Suprapubic skin (tissue), 4 donors: ENCODE data around the gene ZFP36L1.

ENCODE experiments used
- EP300 ChIP-seq: sonication (generic); formaldehyde crosslinking; IDR thresholded peaks from one replicate; pipeline ENCODE4 v1.6.1; 2017; ENCODE audit warnings: antibody characterized with exemption
- POLR2A ChIP-seq, 2 donors: fragments of 450-650 bp; IDR thresholded peaks; one replicate each; pipeline ENCODE4 v1.6.1; 2017; ENCODE audit warnings: antibody characterized with exemption in 2 of 2, mild to moderate bottlenecking in 2 of 2, moderate library complexity in 2 of 2
- POLR2AphosphoS5 ChIP-seq, 3 donors: sonication (generic); formaldehyde crosslinking; IDR thresholded peaks; one replicate each; pipeline ENCODE4 v1.6.1; 2017; ENCODE audit warnings: antibody characterized with exemption in 3 of 3
- TF ChIP-seq, protein P1 (sequence below), 2 donors: fragments of 200-600 bp in 1 of 2; fragments of 450-650 bp in 1 of 2; sonication (generic) in 1 of 2; IDR thresholded peaks; one replicate each; pipeline ENCODE4 v1.5.1; 2016 to 2019; ENCODE audit warnings: antibody characterized with exemption in 2 of 2, mild to moderate bottlenecking in 1 of 2, moderate library complexity in 1 of 2

GRCh38 chr14:68794851-68795596 is 2.2 kb upstream of the ZFP36L1 start:
- TF ChIP-seq, protein P1, sequence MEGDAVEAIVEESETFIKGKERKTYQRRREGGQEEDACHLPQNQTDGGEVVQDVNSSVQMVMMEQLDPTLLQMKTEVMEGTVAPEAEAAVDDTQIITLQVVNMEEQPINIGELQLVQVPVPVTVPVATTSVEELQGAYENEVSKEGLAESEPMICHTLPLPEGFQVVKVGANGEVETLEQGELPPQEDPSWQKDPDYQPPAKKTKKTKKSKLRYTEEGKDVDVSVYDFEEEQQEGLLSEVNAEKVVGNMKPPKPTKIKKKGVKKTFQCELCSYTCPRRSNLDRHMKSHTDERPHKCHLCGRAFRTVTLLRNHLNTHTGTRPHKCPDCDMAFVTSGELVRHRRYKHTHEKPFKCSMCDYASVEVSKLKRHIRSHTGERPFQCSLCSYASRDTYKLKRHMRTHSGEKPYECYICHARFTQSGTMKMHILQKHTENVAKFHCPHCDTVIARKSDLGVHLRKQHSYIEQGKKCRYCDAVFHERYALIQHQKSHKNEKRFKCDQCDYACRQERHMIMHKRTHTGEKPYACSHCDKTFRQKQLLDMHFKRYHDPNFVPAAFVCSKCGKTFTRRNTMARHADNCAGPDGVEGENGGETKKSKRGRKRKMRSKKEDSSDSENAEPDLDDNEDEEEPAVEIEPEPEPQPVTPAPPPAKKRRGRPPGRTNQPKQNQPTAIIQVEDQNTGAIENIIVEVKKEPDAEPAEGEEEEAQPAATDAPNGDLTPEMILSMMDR (IDR thresholded peaks at IDR 0.05): no peak
- TF ChIP-seq POLR2AphosphoS5 (IDR thresholded peaks at IDR 0.05): no peak
- peak in 1 of 2 donors; percentile 24 for TF ChIP-seq POLR2A (IDR thresholded peaks at IDR 0.05)
- no peak for TF ChIP-seq EP300
